ENCODE results near the gene MORC1. TPM values are rescaled to one million over a fixed set of nuclear protein-coding genes. Genes with fewer than 3 reads are reported as not detected.

Gene MORC1
- polyA plus RNA-seq, 2 of the 4 experiments (the other 2 are of a cell fraction): not detected

DNA sequence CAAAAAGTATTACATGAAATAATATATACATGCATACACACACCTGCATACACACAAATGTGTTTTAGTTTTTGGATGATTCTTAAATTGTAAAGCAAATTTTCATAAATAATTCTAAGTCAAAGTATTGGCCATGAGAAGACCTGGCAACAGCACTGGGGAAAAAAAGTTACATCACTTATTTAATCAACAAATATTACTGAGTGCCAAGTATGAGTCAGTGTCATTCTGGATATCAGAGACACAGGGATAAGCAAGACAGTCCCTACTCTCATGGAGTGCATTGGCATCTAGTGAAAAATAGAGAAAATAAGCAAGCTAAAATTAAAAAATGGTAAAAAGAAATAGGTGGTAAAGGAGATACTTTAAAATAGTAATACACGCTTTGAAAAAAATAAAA lies 134.9 kb downstream of the MORC1 start:
- no peaks in the 10 kb centered on the region for H3K9me3 ChIP-seq
- no peak for ATAC-seq
- H3K4me3 ChIP-seq: no peak overlapping the region
- no peak for FAIRE-seq
- POLR2A ChIA-PET: no interaction called here
- H3K4me2 ChIP-seq: no peak overlapping the region
- no peak for DNase-seq (ENCODE audit: low read depth in 1 of 2, low spot score in 1 of 2)
- TF ChIP-seq, protein P1, sequence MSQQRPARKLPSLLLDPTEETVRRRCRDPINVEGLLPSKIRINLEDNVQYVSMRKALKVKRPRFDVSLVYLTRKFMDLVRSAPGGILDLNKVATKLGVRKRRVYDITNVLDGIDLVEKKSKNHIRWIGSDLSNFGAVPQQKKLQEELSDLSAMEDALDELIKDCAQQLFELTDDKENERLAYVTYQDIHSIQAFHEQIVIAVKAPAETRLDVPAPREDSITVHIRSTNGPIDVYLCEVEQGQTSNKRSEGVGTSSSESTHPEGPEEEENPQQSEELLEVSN (IDR thresholded peaks at IDR 0.05; ENCODE audit: borderline replicate concordance, low read depth): no peak
- TF ChIP-seq RCOR1 (IDR thresholded peaks at IDR 0.05; ENCODE audit: low read depth, low read length) (no peak), NPAS2 (CRISPR knock-in tag; IDR thresholded peaks at IDR 0.05; ENCODE audit: borderline replicate concordance) (no peak), SMC3 (IDR thresholded peaks at IDR 0.05) (no peak), EHF (CRISPR knock-in tag; IDR thresholded peaks at IDR 0.05) (no peak)
- CTCF ChIA-PET: no interaction called here
- H3K27ac ChIP-seq: no peak overlapping the region
- WGBS (ENCODE audit: missing lambda C conversion rate): 54% methylated on average over 1 of the region's 1 CpG
- H3K4me1 ChIP-seq: no peaks in the 10 kb centered on the region

GRCh38 chr3:108976058-108976457 lies 141.9 kb downstream of the MORC1 start:
- no peak overlapping the region for H3K4me2 ChIP-seq
- H3K9me3 ChIP-seq: no peaks in the 10 kb centered on the region
- DNase-seq (ENCODE audit: low read depth in 1 of 2, low spot score in 1 of 2) (no peak), FAIRE-seq (no peak), ATAC-seq (no peak)
- TF ChIP-seq, protein P2, sequence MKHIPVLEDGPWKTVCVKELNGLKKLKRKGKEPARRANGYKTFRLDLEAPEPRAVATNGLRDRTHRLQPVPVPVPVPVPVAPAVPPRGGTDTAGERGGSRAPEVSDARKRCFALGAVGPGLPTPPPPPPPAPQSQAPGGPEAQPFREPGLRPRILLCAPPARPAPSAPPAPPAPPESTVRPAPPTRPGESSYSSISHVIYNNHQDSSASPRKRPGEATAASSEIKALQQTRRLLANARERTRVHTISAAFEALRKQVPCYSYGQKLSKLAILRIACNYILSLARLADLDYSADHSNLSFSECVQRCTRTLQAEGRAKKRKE (CRISPR knock-in tag; IDR thresholded peaks at IDR 0.05; ENCODE audit: low read depth): no peak
- TF ChIP-seq MAFK (IDR thresholded peaks at IDR 0.05; ENCODE audit: partially characterized antibody) (peak; percentile 8), POLR2AphosphoS2 (conservative IDR thresholded peaks at IDR 0.05; ENCODE audit: low read length) (no peak), HOXB13 (CRISPR knock-in tag; IDR thresholded peaks at IDR 0.05; ENCODE audit: low read depth) (no peak), NFE2L2 (conservative IDR thresholded peaks at IDR 0.05; ENCODE audit: low read length) (no peak), FOXS1 (CRISPR knock-in tag; IDR thresholded peaks at IDR 0.05) (no peak)
- no peak overlapping the region for H3K4me3 ChIP-seq
- no peak overlapping the region for H3K27ac ChIP-seq
- POLR2A ChIA-PET: no interaction called here
- H3K4me1 ChIP-seq: no peaks in the 10 kb centered on the region
- 76% methylated on average over 2 of the region's 2 CpGs for WGBS (ENCODE audit: missing lambda C conversion rate)
- CTCF ChIA-PET: no interaction called here

DNA sequence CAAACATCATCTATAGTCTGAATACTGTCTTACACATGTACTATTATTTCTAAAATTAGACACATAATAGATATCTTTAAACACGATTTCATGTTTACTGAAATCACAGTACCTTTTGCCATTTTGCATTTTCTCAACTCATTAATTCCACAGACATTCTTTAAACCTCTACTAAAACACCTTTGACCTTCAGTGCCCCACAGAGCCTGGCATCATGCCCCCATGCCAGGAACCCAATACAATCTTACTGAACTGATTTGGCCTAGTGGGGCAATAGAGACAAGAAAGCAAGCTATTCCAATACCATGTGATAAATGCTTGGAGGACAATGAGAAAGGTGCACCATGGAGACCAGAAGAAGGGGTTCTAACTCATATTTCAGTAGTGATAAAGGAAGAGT lies 144.9 kb downstream of the MORC1 start:
- Histone ChIP-seq H3K27ac (no peak overlapping the region), H3K9me3 (no peaks in the 10 kb centered on the region), H3K4me3 (no peak overlapping the region), H3K4me2 (no peak overlapping the region), H3K4me1 (no peaks in the 10 kb centered on the region)
- ChIA-PET CTCF (no interaction called here), POLR2A (no interaction called here)
- no peak for FAIRE-seq
- no peak for ATAC-seq
- WGBS (ENCODE audit: missing lambda C conversion rate): 10% methylated on average over 1 of the region's 1 CpG
- DNase-seq (ENCODE audit: low read depth in 1 of 2, low spot score in 1 of 2): no peak
- no peak for TF ChIP-seq JUNB (IDR thresholded peaks at IDR 0.05)
- no peak for TF ChIP-seq HOXA7 (CRISPR knock-in tag; IDR thresholded peaks at IDR 0.05)
- TF ChIP-seq RAD21 (conservative IDR thresholded peaks at IDR 0.05 in 1 of 2, IDR thresholded peaks at IDR 0.05 in 1 of 2): no peak
- no peak for TF ChIP-seq HMGXB4 (CRISPR knock-in tag; IDR thresholded peaks at IDR 0.05; ENCODE audit: borderline replicate concordance)
- TF ChIP-seq EHF (CRISPR knock-in tag; IDR thresholded peaks at IDR 0.05): no peak
- no peak for TF ChIP-seq NPAS2 (CRISPR knock-in tag; IDR thresholded peaks at IDR 0.05; ENCODE audit: borderline replicate concordance)
- TF ChIP-seq SREBF2 (IDR thresholded peaks at IDR 0.05): no peak
- TF ChIP-seq HES2 (IDR thresholded peaks at IDR 0.05): no peak
- no peak for TF ChIP-seq PBX3 (IDR thresholded peaks at IDR 0.05)
- TF ChIP-seq CBX8 (IDR thresholded peaks at IDR 0.05): no peak
- TF ChIP-seq NR3C1 (IDR thresholded peaks at IDR 0.05): no peak
- TF ChIP-seq, protein P3, sequence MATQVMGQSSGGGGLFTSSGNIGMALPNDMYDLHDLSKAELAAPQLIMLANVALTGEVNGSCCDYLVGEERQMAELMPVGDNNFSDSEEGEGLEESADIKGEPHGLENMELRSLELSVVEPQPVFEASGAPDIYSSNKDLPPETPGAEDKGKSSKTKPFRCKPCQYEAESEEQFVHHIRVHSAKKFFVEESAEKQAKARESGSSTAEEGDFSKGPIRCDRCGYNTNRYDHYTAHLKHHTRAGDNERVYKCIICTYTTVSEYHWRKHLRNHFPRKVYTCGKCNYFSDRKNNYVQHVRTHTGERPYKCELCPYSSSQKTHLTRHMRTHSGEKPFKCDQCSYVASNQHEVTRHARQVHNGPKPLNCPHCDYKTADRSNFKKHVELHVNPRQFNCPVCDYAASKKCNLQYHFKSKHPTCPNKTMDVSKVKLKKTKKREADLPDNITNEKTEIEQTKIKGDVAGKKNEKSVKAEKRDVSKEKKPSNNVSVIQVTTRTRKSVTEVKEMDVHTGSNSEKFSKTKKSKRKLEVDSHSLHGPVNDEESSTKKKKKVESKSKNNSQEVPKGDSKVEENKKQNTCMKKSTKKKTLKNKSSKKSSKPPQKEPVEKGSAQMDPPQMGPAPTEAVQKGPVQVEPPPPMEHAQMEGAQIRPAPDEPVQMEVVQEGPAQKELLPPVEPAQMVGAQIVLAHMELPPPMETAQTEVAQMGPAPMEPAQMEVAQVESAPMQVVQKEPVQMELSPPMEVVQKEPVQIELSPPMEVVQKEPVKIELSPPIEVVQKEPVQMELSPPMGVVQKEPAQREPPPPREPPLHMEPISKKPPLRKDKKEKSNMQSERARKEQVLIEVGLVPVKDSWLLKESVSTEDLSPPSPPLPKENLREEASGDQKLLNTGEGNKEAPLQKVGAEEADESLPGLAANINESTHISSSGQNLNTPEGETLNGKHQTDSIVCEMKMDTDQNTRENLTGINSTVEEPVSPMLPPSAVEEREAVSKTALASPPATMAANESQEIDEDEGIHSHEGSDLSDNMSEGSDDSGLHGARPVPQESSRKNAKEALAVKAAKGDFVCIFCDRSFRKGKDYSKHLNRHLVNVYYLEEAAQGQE (IDR thresholded peaks at IDR 0.05): no peak
- TF ChIP-seq, protein P4, sequence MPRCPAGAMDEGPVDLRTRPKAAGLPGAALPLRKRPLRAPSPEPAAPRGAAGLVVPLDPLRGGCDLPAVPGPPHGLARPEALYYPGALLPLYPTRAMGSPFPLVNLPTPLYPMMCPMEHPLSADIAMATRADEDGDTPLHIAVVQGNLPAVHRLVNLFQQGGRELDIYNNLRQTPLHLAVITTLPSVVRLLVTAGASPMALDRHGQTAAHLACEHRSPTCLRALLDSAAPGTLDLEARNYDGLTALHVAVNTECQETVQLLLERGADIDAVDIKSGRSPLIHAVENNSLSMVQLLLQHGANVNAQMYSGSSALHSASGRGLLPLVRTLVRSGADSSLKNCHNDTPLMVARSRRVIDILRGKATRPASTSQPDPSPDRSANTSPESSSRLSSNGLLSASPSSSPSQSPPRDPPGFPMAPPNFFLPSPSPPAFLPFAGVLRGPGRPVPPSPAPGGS (IDR thresholded peaks at IDR 0.05): no peak
- TF ChIP-seq FOXS1 (CRISPR knock-in tag; IDR thresholded peaks at IDR 0.05): no peak
- no peak for TF ChIP-seq CTCF (IDR thresholded peaks at IDR 0.05)

All from A549 (cell line).